Measurements from ENCODE around the gene PSMA2.
A peak's percentile ranks its signal among the peaks of the same experiment; 100 is the strongest.
"Not testable (repeated sequence)": the region's sequence is repeated elsewhere in the genome, so short reads cannot be mapped to it uniquely, and the experiment has no call there.

PSMA2 gene

DNA sequence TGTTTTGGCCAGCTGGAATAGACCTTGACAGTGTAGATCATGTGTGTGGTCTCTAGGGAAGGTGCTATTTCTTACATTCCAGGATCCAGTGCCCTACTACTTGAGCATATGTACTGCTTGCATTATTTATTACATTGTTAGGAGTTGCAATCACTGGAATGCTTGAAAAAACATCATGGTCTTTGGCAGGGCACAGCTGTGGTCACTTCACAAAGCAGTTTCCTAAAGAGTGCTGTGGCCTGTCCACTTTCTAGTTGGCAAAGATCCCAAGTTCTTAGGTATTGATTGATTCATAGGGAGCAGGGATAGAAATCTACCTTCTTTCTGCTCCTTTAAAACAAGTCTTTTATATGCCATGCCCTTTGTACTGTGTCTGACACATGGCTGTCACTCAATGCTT, 24.7 kb downstream of the PSMA2 start:
- no peak for DNase-seq (ENCODE audit: low spot score)

DNA sequence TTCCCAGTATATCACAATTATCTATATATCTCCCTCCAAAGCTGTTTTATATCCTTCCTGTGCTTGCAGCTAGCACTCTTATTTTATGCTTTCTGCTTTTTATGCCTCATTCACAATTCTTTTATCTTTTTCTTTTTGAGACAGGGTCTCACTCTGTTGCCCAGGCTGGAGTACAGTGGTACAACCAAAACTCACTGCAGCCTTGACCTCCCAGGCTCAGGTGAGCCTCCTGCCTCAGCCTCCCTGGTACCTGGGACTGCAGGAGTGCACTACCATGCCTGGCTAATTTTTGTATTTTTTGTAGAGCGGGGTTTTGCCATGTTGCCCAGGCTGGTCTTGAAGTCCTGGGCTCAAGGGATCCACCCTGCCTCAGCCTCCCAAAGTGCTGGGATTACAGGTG, 25.8 kb downstream of the PSMA2 start:
- no peak for DNase-seq (ENCODE audit: low spot score)

DNA sequence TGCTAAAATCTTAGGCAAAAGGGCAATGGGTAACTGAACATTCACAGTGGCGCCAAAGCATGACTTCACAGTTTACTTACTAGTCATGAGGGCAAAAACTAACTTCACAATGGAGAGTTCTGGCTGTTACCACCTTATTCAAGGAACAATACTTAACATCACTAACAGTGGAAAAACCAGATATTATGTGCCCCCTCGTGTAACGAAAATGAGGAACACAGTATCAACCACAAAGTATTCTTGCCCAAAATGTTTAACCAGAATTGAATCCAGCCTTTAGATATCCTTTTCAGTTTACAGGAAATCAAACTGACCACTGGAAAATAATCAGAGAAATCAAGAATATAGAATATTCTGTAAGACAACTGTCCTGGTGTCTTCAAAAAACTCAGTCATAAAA, 29.6 kb downstream of the PSMA2 start:
- no peak for DNase-seq (ENCODE audit: low spot score)

DNA sequence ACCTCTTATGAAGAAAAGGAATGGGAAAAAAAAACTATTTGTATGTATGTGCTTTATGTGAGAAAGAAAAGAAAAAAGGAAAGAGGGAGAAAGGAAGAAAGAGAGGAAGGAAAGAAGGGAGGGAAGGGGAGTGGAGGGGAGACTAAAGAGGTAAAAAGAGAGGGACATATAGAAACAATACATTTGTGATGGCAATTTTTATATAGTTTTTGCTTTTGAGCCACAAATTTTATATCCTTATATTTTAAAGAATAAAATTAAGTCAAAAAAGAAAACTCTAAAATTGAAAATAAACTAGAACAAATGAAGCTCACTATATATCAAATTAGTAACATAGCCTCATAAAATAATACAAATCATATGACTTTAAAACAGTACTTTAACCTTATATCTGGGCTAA, 31.1 kb downstream of the PSMA2 start:
- DNase-seq (ENCODE audit: low spot score): no peak

DNA sequence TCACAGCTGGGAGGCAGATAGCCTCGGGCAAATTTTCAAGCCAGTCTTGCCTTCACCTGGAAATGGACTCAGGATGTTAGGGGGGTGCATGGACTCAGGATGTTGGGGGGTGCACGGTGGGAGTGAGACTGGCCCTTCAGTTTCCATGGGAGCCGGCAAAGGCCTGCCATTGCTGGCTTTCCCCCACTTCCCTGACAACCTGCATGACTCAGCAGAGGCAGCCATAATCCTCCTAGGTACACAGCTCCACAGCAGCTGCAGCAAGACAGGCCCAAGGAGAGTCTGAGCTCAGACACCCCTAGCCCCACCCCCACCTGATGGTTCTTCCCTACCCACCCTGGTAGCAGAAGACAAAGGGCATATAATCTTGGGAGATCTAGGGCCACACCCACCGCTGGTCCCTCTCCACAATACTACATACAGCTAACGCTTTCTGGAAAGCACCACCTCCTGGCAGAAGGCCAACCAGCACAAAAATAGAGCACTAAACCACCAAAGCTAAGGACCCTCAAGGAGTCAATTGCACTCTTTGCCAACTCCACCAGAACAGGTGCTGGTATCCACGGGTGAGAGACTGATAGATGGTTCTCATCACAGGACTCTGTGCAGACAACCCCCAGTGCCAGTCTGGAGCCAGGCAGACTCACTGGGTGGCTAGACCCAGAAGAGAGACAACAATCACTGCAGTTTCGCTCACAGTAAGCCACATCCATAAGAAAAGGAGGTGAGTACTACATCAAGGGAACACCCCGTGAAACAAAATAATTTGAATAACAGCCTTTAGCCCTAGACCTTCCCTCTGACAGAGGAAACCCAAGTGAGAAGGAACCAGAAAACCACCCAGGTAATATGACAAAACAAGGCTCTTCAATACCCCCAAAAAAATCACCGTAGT, 38.4 kb downstream of the PSMA2 start:
- DNase-seq (ENCODE audit: low spot score): no peak

DNA sequence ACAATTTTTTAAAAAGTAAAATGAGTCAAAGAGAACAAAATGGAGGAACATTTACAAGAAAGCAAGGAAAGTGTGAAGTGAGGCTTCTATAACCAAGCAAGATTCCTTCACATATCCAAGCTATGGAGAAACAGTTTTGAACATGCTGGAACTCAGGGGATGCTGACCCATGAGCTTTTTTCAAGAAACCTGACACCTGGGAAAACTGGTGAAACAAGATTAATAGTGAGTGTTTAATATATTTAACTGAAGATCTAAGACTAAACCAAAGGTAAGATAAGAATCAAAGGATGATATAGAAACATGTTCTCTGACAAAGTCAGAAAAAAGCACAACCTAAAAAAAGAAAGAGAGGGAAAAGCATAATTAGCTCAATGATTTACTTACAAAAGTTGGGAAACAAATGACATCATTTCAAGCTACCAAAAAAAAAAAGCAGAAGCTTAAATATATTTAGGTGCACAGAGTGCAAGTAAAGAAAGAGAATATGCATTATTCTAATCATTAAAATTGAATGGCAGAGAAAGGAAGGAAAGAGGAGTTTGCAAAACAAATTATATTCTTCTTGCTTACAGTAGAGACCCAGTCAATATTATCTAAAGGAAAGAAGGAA, 45.0 kb downstream of the PSMA2 start:
- DNase-seq (ENCODE audit: low spot score): no peak

DNA sequence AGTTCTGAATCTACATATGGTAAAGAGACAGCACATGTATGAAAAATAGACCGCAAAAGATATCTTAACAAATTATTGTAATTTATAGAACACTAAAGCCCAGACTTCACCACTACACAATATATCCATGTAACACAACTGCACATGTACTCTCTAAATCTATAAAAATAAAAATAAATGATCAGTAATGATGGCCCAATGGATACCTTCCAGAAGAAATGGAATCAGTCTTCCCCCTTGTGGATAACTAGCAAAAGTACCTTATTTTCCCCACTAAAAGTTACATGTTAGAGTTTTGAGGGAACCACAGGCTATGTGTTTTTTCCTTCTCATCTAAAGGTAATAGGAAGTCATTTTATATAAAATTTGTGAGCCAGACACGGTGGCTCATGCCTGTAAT, 45.8 kb downstream of the PSMA2 start:
- DNase-seq (ENCODE audit: low spot score): peak; percentile 43

DNA sequence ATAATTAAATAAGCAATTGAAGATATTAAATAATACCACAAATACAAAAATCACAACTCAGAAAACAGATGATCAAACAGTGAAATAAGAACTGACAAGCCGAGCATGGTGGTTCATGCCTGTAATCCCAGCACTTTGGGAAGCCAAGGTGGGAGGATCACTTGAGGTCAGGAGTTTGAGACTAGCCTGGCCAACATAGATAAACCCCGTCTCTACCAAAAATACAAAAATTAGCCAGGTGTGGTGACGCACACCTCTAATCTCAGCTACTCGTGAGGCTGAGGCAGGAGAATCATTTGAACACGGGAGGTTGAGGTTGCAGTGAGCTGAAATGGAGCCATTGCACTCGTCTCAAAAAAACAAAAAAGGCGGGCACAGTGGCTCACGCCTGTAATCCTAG, 46.8 kb downstream of the PSMA2 start:
- DNase-seq (ENCODE audit: low spot score): not testable (repeated sequence)

DNA sequence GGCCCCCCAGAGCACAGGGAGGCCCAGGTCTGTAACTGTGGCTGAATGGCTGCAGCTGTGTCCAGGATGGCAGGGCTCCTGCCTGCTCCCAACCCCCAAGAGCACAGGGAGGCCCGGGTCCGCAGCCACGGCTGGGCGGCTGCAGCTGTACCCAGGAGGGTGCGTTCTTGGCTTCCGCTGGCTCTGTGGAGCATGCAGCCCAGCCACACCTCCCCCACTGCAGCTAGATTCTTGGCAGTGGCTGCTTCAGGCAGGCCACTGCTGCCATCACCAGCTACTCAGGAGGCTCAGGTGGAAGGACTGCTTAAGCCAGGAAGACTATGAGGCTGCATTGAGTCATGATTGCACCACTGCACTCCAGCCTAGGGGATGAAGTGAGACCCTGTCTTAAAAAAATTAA, 48.0 kb downstream of the PSMA2 start:
- peak; percentile 67 for DNase-seq (ENCODE audit: low spot score)

DNA sequence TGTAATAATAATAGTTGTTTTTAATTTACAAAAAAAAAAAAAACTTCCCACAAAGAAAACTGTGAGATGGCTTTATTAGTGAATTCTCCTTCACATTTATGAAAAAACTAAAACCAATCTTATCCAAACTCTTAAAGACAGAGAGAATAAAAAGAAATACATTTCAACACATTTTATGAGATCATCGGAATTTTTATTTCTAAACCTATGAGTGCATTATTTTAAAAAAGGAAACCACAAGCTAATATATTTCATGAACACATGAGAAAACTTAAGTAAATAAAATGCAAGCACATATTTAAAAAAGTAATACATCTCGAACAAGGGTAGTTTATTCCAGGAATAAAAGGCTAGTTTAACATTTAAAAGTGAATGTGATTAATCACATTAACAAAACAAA, 51.6 kb downstream of the PSMA2 start:
- no peak for DNase-seq (ENCODE audit: low spot score)

DNA sequence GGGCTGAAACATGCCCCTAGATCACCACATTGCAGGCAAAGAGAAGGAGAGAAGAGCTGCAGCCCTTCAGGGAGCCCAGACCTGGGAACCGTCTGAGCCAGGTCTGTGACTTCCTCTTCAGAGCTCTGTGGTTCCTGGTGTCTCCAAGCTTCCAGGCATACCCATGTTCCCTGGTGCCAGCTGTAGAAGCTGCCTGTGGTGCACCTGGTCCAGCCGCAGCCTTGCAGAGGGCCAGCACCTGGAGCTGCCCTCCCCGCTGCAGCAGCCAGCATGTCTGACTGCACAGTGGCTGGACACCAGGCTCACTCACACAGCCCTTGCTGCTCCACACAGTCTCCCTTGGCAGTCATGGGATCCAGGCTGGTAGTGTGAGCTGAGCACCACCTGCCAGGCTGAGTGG, 53.7 kb downstream of the PSMA2 start:
- DNase-seq (ENCODE audit: low spot score): no peak

DNA sequence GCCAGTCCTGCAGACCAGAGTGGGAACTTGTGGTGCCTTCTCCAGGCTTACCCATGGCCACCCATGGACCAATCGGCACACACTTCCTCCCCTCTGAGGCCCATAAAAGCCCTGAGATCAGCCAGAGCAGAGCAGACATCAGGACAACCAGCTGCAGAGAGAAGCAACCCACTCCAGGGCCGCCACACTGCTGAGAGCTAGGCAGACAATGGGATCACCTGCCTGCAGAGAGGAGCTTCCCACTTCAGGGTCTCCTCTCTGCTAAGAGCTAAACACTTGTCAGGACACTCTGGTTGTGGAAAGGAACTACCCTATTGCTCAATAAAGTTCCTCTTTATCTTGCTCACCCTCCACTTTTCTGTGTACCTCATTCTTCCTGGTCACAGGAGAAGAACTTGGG, 54.1 kb downstream of the PSMA2 start:
- DNase-seq (ENCODE audit: low spot score): no peak

DNA sequence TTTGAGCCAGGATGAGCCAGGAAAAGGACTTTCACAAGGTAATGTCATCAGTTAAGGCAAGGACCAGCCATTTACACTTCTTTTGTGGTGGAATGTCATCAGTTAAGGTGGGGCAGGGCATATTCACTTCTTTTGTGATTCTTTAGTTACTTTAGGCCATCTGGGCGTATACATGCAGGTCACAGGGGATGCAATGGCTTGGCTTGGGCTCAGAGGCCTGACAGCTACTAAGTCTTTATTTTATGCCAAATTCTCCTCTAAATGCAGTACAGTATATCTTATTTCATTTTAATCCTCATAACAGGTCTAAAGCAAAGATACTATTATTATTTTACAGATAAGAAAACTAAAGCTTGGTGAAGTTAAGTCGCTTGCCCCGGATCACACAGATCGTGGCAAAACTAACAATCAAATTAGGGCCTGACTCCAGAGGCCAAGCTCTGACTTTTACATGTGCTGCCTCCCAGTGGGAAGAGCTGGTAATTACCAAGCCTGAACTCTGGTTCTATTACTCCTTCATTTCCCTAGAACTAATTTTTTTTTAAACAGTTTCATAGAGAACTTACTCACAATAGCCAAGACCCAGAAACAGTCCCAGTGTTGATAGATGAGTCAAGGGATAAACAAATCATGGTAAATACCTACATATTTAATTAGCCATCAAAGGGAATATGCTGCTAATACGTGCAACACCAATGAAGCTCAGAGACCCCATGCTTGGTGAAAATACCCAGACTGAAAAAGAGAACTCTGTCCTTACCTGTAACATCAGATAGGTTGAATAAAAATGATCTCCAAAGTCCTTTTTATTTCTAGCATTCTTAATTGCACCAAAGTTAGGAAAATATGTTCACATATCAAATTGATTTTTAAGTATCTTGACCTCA, 55.5 kb downstream of the PSMA2 start:
- peak; percentile 84 for DNase-seq (ENCODE audit: low spot score)

DNA sequence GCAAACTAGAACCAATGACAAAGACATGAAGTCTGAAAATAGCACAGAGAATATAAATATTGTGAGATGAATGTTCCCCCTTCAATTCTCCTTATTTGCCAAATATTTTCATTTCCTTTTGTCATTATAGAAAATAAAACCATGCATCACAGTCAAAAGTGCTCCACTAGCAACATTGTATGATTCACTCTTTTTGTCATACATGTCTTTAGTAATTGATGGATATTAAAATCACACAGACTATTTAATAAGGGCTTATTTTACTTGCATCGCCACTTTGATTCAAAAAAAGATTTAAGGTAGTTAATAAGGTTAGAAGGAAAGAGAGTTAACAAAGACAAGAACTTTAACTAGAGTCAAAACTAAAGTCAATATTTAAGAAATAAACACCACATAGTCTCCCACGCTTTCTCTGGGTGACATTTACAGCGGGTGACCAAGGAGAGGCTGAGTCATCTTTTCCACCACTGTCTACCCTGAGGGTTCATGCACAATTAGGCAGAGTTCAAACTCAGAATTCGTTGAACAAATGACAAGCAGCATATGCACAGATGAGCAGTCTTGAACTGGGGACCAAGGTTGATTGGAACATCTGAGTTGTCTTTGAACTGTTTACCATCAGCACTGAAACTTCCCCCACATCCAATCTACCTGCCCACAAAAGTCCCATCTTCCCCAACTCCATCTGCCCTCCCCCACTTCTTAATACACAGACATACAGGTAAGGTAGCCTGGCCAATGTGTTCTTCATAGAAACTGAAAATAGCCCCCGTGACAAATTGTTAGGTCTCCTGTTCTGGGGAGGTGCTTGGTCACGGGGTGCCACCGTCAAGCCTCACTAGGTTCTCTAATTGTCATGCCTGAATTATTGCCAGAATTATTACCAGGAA, 62.6 kb downstream of the PSMA2 start:
- no peak for DNase-seq (ENCODE audit: low spot score)

DNA sequence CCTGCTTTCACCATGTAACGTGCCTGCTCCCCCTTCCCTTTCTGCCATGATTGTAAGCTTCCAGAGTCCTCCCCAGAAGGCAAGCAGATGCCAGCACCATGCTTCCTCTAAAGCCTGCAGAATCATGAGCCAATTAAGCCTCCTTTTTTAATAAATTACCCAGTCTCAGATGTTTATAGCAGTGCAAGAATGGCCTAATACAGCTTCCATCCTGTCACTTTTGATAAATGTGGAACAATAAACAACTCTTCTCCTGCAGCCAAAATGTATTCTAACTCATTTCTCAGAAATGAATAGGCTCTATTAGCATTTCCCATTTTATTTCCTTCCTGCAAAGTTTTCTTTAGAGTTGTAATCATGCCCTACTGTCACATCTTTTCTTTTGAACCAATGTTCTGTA, 63.5 kb downstream of the PSMA2 start:
- no peak for DNase-seq (ENCODE audit: low spot score)
